HepG2 (cell line): Measurements from ENCODE around the gene OSBPL2. TPM values are rescaled to one million over a fixed set of nuclear protein-coding genes. Genes with fewer than 3 reads are reported as not detected.

ENCODE experiments used
- ARNTL ChIP-seq: sonication (generic); formaldehyde crosslinking; IDR thresholded peaks from 2 replicates; pipeline ENCODE4 v1.4.0; 2020; ENCODE audit warnings: mild to moderate bottlenecking, missing genetic modification reagents
- BRF2 ChIP-seq: sonication (generic); formaldehyde crosslinking; IDR thresholded peaks from 2 replicates; pipeline ENCODE4 v1.8.1; 2022; ENCODE audit warnings: mild to moderate bottlenecking, missing genetic modification reagents
- CC2D1A ChIP-seq: sonication (generic); formaldehyde crosslinking; IDR thresholded peaks from 2 replicates; pipeline ENCODE4 v1.8.1; 2023; ENCODE audit warnings: mild to moderate bottlenecking, missing genetic modification reagents
- GPN1 ChIP-seq: sonication (generic); formaldehyde crosslinking; IDR thresholded peaks from 2 replicates; pipeline ENCODE4 v1.5.1; 2020; ENCODE audit warnings: missing genetic modification reagents, borderline replicate concordance
- HIVEP1 ChIP-seq: sonication (generic); formaldehyde crosslinking; IDR thresholded peaks from 2 replicates; pipeline ENCODE4 v1.4.0; 2020; ENCODE audit warnings: mild to moderate bottlenecking, missing genetic modification reagents
- HOXD1 ChIP-seq: sonication (generic); formaldehyde crosslinking; IDR thresholded peaks from 2 replicates; pipeline ENCODE4 v1.5.0; 2020; ENCODE audit warnings: missing genetic modification reagents
- MEF2D ChIP-seq: sonication (generic); formaldehyde crosslinking; IDR thresholded peaks from 2 replicates; pipeline ENCODE4 v1.5.1; 2020; ENCODE audit warnings: mild to moderate bottlenecking, missing genetic modification reagents
- RELA ChIP-seq: sonication (generic); formaldehyde crosslinking; IDR thresholded peaks from 2 replicates; pipeline ENCODE4 v1.4.0; 2020; ENCODE audit warnings: missing genetic modification reagents
- RFXAP ChIP-seq: sonication (generic); formaldehyde crosslinking; IDR thresholded peaks from 2 replicates; pipeline ENCODE4 v1.4.0; 2020; ENCODE audit warnings: missing genetic modification reagents, borderline replicate concordance
- SAP130 ChIP-seq: IDR thresholded peaks from 2 replicates; pipeline ENCODE4 v1.6.1; 2016; ENCODE audit warnings: low read depth
- SRSF9 ChIP-seq: fragments of 200-400 bp; formaldehyde crosslinking; IDR thresholded peaks from 2 replicates; pipeline ENCODE4 v1.6.1; 2018; ENCODE audit warnings: borderline replicate concordance, mild to moderate bottlenecking, low read depth, low read length; ENCODE audit not compliant: insufficient read depth, poor library complexity, severe bottlenecking
- ZFP37 ChIP-seq: sonication (generic); formaldehyde crosslinking; IDR thresholded peaks from 2 replicates; pipeline ENCODE4 v1.4.0; 2020; ENCODE audit warnings: missing genetic modification reagents, borderline replicate concordance
- ZNF207 ChIP-seq: fragments of 450-650 bp; IDR thresholded peaks from 2 replicates; pipeline ENCODE4 v1.6.1; 2016; ENCODE audit warnings: antibody characterized with exemption, borderline replicate concordance
- ZNF33B ChIP-seq: sonication (generic); formaldehyde crosslinking; IDR thresholded peaks from 2 replicates; pipeline ENCODE4 v1.5.1; 2020; ENCODE audit warnings: mild to moderate bottlenecking, missing genetic modification reagents
- ZNF512 ChIP-seq: sonication (generic); formaldehyde crosslinking; IDR thresholded peaks from 2 replicates; pipeline ENCODE4 v1.4.0; 2020; ENCODE audit warnings: mild to moderate bottlenecking, missing genetic modification reagents
- ZNF580 ChIP-seq: IDR thresholded peaks from 2 replicates; pipeline ENCODE4 v1.6.1; 2016; ENCODE audit warnings: low read depth, borderline replicate concordance
- ZNF740 ChIP-seq: sonication (generic); formaldehyde crosslinking; IDR thresholded peaks from 2 replicates; pipeline ENCODE4 v1.4.0; 2020; ENCODE audit warnings: missing genetic modification reagents
- ZSCAN21 ChIP-seq: sonication (generic); formaldehyde crosslinking; IDR thresholded peaks from 2 replicates; pipeline ENCODE4 v1.8.0; 2022; ENCODE audit warnings: mild to moderate bottlenecking, missing genetic modification reagents, moderate library complexity, borderline replicate concordance
- polyA plus RNA-seq, 8 experiments: library from polyadenylated mRNA; depleted of rRNA in 3 of 8; stranded (reverse) in 7 of 8; unstranded in 1 of 8; fragments of >200 nt; fragmentation: Illumina TruSeq in 4 of 8; extraction: Trizol in 4 of 8; gene quantifications; 2 replicates each; pipeline versions ENCODE4 v1.2.1 to v1.2.3, GENCODE V29; 2011 to 2016; ENCODE audit warnings: low read depth in 4 of 8, missing spikeins in 1 of 8, mixed read lengths in 1 of 8; ENCODE audit not compliant: insufficient read depth in 1 of 8
- total RNA-seq, 5 experiments: library from RNA; depleted of rRNA; stranded (reverse); fragments of >200 nt; fragmentation: Illumina TruSeq; extraction: Trizol; gene quantifications; 2 replicates each; pipeline ENCODE4 v1.2.3, GENCODE V29; 2016; ENCODE audit warnings: low read depth in 1 of 5
- TF ChIP-seq, protein P1 (sequence below), 2 experiments: fragments of 450-650 bp in 1 of 2; sonication (generic) in 1 of 2; formaldehyde crosslinking; IDR thresholded peaks; 2 replicates each; pipeline versions ENCODE4 v1.5.0 to v1.8.0; 2020 to 2022; ENCODE audit warnings: mild to moderate bottlenecking in 1 of 2, missing genetic modification reagents in 1 of 2
- TF ChIP-seq, protein P2 (sequence below): sonication (generic); formaldehyde crosslinking; IDR thresholded peaks from 2 replicates; pipeline ENCODE4 v1.5.0; 2020; ENCODE audit warnings: missing genetic modification reagents
- TF ChIP-seq, protein P3 (sequence below): sonication (generic); formaldehyde crosslinking; IDR thresholded peaks from 2 replicates; pipeline ENCODE4 v1.5.1; 2020; ENCODE audit warnings: missing genetic modification reagents, mild to moderate bottlenecking, borderline replicate concordance

The OSBPL2 gene
- total and polyA plus RNA-seq, 2 of the 13 experiments (the other 11 are each of a cell fraction or from before 2014, with no cell fraction given) = 18.5 to 37.4 TPM

- TF ChIP-seq, protein P1, sequence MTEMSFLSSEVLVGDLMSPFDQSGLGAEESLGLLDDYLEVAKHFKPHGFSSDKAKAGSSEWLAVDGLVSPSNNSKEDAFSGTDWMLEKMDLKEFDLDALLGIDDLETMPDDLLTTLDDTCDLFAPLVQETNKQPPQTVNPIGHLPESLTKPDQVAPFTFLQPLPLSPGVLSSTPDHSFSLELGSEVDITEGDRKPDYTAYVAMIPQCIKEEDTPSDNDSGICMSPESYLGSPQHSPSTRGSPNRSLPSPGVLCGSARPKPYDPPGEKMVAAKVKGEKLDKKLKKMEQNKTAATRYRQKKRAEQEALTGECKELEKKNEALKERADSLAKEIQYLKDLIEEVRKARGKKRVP (CRISPR knock-in tag; IDR thresholded peaks at IDR 0.05) = no peak
- TF ChIP-seq, protein P2, sequence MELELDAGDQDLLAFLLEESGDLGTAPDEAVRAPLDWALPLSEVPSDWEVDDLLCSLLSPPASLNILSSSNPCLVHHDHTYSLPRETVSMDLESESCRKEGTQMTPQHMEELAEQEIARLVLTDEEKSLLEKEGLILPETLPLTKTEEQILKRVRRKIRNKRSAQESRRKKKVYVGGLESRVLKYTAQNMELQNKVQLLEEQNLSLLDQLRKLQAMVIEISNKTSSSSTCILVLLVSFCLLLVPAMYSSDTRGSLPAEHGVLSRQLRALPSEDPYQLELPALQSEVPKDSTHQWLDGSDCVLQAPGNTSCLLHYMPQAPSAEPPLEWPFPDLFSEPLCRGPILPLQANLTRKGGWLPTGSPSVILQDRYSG (CRISPR knock-in tag) = no peak
- TF ChIP-seq CC2D1A (no peak), SRSF9 (no peak), RFXAP (CRISPR knock-in tag) (0 out of 2 replicates have a peak, but pooled peaks have one; percentile 43), ZNF740 (no peak), HIVEP1 (CRISPR knock-in tag) (peak; percentile 40; the same call in 1 of the 2 replicates), MEF2D (CRISPR knock-in tag) (no peak; the same call in 1 of the 2 replicates), RELA (CRISPR knock-in tag) (0 out of 2 replicates have a peak, but pooled peaks have one; percentile 12), ZFP37 (no peak), ZSCAN21 (CRISPR knock-in tag) (no peak; the same call in 1 of the 2 replicates), SAP130 (CRISPR knock-in tag) (peak; percentile 98), HOXD1 (CRISPR knock-in tag) (no peak), GPN1 (CRISPR knock-in tag) (no peak), ARNTL (CRISPR knock-in tag) (peak; percentile 99), ZNF512 (CRISPR knock-in tag) (no peak), ZNF33B (CRISPR knock-in tag) (0 out of 2 replicates have a peak, but pooled peaks have one; percentile 38), ZNF207 (no peak), ZNF580 (CRISPR knock-in tag) (peak; percentile 39; the same call in 1 of the 2 replicates), BRF2 (CRISPR knock-in tag) (no peak)
- TF ChIP-seq, protein P3, sequence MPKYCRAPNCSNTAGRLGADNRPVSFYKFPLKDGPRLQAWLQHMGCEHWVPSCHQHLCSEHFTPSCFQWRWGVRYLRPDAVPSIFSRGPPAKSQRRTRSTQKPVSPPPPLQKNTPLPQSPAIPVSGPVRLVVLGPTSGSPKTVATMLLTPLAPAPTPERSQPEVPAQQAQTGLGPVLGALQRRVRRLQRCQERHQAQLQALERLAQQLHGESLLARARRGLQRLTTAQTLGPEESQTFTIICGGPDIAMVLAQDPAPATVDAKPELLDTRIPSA = no peak
Observed at GRCh38 chr20:62237801-62238568, at the start of gene OSBPL2 (continued).
